SK-N-SH (cell line): ENCODE data around the gene EN1.

Source experiments
- RAD21 ChIP-seq: IDR thresholded peaks from 2 replicates; pipeline ENCODE4 v1.6.1; 2012; ENCODE audit warnings: mild to moderate bottlenecking, low read length
- RCOR1 ChIP-seq: fragments of 150-350 bp; IDR thresholded peaks from 2 replicates; pipeline ENCODE4 v1.6.1; 2017; ENCODE audit warnings: antibody characterized with exemption, low read length
- RXRA ChIP-seq: IDR thresholded peaks from 2 replicates; pipeline ENCODE4 v1.4.0; 2012; ENCODE audit warnings: low read depth, mild to moderate bottlenecking, borderline replicate concordance
- YY1 ChIP-seq: IDR thresholded peaks from 2 replicates; pipeline ENCODE4 v1.4.0; 2012; ENCODE audit warnings: low read depth, mild to moderate bottlenecking
- TF ChIP-seq, protein P1 (sequence below): fragments of 200-600 bp; sonication (generic); IDR thresholded peaks from 2 replicates; pipeline ENCODE4 v1.6.1; 2017; ENCODE audit warnings: antibody characterized with exemption, mild to moderate bottlenecking, moderate library complexity

DNA sequence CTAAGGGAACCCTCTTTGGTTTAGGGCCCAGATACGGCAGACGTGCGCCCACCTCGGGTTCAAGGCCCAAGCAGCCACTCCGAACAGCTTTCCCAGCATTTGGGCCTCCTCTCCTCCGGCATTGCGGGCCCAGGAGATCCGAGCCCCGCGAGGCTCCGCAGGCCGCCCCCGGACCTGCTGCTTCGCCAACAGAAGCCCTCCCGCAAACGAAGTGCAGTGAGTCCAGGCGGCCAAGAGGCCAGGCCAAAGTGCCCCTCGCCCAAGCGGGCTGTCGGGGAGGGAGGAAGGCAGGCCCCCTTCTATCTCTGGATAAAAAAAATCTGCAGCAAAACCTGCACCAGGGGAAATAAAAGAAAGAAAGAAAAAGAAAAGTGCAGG is 6.0 kb downstream of the EN1 start:
- TF ChIP-seq, protein P1, sequence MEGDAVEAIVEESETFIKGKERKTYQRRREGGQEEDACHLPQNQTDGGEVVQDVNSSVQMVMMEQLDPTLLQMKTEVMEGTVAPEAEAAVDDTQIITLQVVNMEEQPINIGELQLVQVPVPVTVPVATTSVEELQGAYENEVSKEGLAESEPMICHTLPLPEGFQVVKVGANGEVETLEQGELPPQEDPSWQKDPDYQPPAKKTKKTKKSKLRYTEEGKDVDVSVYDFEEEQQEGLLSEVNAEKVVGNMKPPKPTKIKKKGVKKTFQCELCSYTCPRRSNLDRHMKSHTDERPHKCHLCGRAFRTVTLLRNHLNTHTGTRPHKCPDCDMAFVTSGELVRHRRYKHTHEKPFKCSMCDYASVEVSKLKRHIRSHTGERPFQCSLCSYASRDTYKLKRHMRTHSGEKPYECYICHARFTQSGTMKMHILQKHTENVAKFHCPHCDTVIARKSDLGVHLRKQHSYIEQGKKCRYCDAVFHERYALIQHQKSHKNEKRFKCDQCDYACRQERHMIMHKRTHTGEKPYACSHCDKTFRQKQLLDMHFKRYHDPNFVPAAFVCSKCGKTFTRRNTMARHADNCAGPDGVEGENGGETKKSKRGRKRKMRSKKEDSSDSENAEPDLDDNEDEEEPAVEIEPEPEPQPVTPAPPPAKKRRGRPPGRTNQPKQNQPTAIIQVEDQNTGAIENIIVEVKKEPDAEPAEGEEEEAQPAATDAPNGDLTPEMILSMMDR = no peak
- TF ChIP-seq RCOR1 = no peak
- TF ChIP-seq RAD21 = no peak
- TF ChIP-seq RXRA = no peak
- TF ChIP-seq YY1 = no peak
